ENCODE data around the gene STK24. TPM values are rescaled to one million over a fixed set of nuclear protein-coding genes. Genes with fewer than 3 reads are reported as not detected.

Gene STK24
- total RNA-seq, 1 donor from 2014 or later, result 139 TPM

- no peak overlapping the region for H3K4me3 Mint-ChIP-seq
- peaks cover 87% of the 10 kb centered on the region for H3K4me1 Mint-ChIP-seq (ENCODE audit: low read depth)
- peak overlapping the region; percentile 53 for H3K27ac Mint-ChIP-seq
- H3K9me3 Mint-ChIP-seq, result no peaks in the 10 kb centered on the region
- H3K36me3 Mint-ChIP-seq (ENCODE audit: low read depth), result peaks cover 26% of the 10 kb centered on the region
- intact Hi-C loops (cut with micrococcal nuclease), result loop anchor here (2.0 kb wide), 1 partner anchor 133 kb away; no protein-coding TSS in a partner anchor
- no peak for DNase-seq (ENCODE audit: low spot score)
- no peaks in the 10 kb centered on the region for H3K27me3 Mint-ChIP-seq (ENCODE audit: insufficient read depth)
These were observed 56.9 kb downstream of the STK24 start for GRCh38 chr13:98519976-98520375.

GRCh38 chr13:98517576-98518310 is 59.2 kb downstream of the STK24 start:
- no peaks in the 10 kb centered on the region for H3K27me3 Mint-ChIP-seq (ENCODE audit: insufficient read depth)
- peaks cover 91% of the 10 kb centered on the region for H3K4me1 Mint-ChIP-seq (ENCODE audit: low read depth)
- peak overlapping the region; percentile 27 for H3K4me3 Mint-ChIP-seq
- intact Hi-C loops (cut with micrococcal nuclease), result loop anchor here (1.0 to 2.0 kb wide), 4 partner anchors 8 to 135 kb away; no protein-coding TSS in a partner anchor
- peak overlapping the region; percentile 79 for H3K27ac Mint-ChIP-seq
- peak; percentile 40 for DNase-seq (ENCODE audit: low spot score)
- peaks cover 34% of the 10 kb centered on the region for H3K36me3 Mint-ChIP-seq (ENCODE audit: low read depth)
- H3K9me3 Mint-ChIP-seq, result no peaks in the 10 kb centered on the region

- H3K36me3 Mint-ChIP-seq (ENCODE audit: low read depth), result peaks cover 37% of the 10 kb centered on the region
- H3K4me1 Mint-ChIP-seq (ENCODE audit: low read depth), result peaks cover 87% of the 10 kb centered on the region
- peak overlapping the region; percentile 19 for H3K4me3 Mint-ChIP-seq
- no peak for DNase-seq (ENCODE audit: low spot score)
- H3K27me3 Mint-ChIP-seq (ENCODE audit: insufficient read depth), result no peaks in the 10 kb centered on the region
- intact Hi-C loops (cut with micrococcal nuclease), result loop anchor here (1.0 kb wide), 3 partner anchors 12 to 58 kb away; no protein-coding TSS in a partner anchor
- no peaks in the 10 kb centered on the region for H3K9me3 Mint-ChIP-seq
- peak overlapping the region; percentile 82 for H3K27ac Mint-ChIP-seq
These were observed 61.0 kb downstream of the STK24 start for GRCh38 chr13:98515818-98516465.

- peaks cover 88% of the 10 kb centered on the region for H3K4me1 Mint-ChIP-seq (ENCODE audit: low read depth)
- intact Hi-C loops (cut with micrococcal nuclease), result no loop called here
- H3K36me3 Mint-ChIP-seq (ENCODE audit: low read depth), result peaks cover 43% of the 10 kb centered on the region
- no peak for DNase-seq (ENCODE audit: low spot score)
- peak overlapping the region; percentile 77 for H3K27ac Mint-ChIP-seq
- H3K4me3 Mint-ChIP-seq, result peak overlapping the region; percentile 56
- no peaks in the 10 kb centered on the region for H3K9me3 Mint-ChIP-seq
- no peaks in the 10 kb centered on the region for H3K27me3 Mint-ChIP-seq (ENCODE audit: insufficient read depth)
These were observed 62.6 kb downstream of the STK24 start for GRCh38 chr13:98514288-98514687.

GRCh38 chr13:98513837-98514236 is 63.1 kb downstream of the STK24 start:
- peak overlapping the region; percentile 29 for H3K4me3 Mint-ChIP-seq
- H3K27me3 Mint-ChIP-seq (ENCODE audit: insufficient read depth), result no peaks in the 10 kb centered on the region
- intact Hi-C loops (cut with micrococcal nuclease), result no loop called here
- no peak for DNase-seq (ENCODE audit: low spot score)
- H3K36me3 Mint-ChIP-seq (ENCODE audit: low read depth), result peaks cover 40% of the 10 kb centered on the region
- no peaks in the 10 kb centered on the region for H3K9me3 Mint-ChIP-seq
- peak overlapping the region; percentile 44 for H3K27ac Mint-ChIP-seq
- peaks cover 89% of the 10 kb centered on the region for H3K4me1 Mint-ChIP-seq (ENCODE audit: low read depth)

- Mint-ChIP-seq H3K27me3 (ENCODE audit: insufficient read depth) (no peaks in the 10 kb centered on the region), H3K36me3 (ENCODE audit: low read depth) (peaks cover 38% of the 10 kb centered on the region), H3K4me3 (no peak overlapping the region), H3K27ac (no peak overlapping the region), H3K4me1 (ENCODE audit: low read depth) (peaks cover 91% of the 10 kb centered on the region), H3K9me3 (no peaks in the 10 kb centered on the region)
- DNase-seq (ENCODE audit: low spot score), result no peak
- intact Hi-C loops (cut with micrococcal nuclease), result no loop called here
These were observed 63.9 kb downstream of the STK24 start for GRCh38 chr13:98512774-98513665.

GRCh38 chr13:98511435-98511834 is 65.5 kb downstream of the STK24 start:
- Mint-ChIP-seq H3K4me1 (ENCODE audit: low read depth) (peaks cover 80% of the 10 kb centered on the region), H3K27me3 (ENCODE audit: insufficient read depth) (no peaks in the 10 kb centered on the region), H3K36me3 (ENCODE audit: low read depth) (peaks cover 29% of the 10 kb centered on the region), H3K27ac (peak overlapping the region; percentile 4), H3K9me3 (no peaks in the 10 kb centered on the region), H3K4me3 (no peak overlapping the region)
- no peak for DNase-seq (ENCODE audit: low spot score)
- intact Hi-C loops (cut with micrococcal nuclease), result no loop called here

- Mint-ChIP-seq H3K27ac (peak overlapping the region; percentile 65), H3K36me3 (ENCODE audit: low read depth) (peaks cover 23% of the 10 kb centered on the region), H3K4me1 (ENCODE audit: low read depth) (peaks cover 80% of the 10 kb centered on the region), H3K4me3 (peak overlapping the region; percentile 13), H3K9me3 (no peaks in the 10 kb centered on the region), H3K27me3 (ENCODE audit: insufficient read depth) (no peaks in the 10 kb centered on the region)
- intact Hi-C loops (cut with micrococcal nuclease), result no loop called here
- DNase-seq (ENCODE audit: low spot score), result no peak
These were observed 66.8 kb downstream of the STK24 start for GRCh38 chr13:98510156-98510509.

GRCh38 chr13:98509271-98510155 is 67.4 kb downstream of the STK24 start:
- Mint-ChIP-seq H3K36me3 (ENCODE audit: low read depth) (peaks cover 27% of the 10 kb centered on the region), H3K27me3 (ENCODE audit: insufficient read depth) (no peaks in the 10 kb centered on the region), H3K4me1 (ENCODE audit: low read depth) (peaks cover 80% of the 10 kb centered on the region), H3K27ac (peak overlapping the region; percentile 65), H3K9me3 (no peaks in the 10 kb centered on the region), H3K4me3 (peak overlapping the region; percentile 13)
- DNase-seq (ENCODE audit: low spot score), result peak; percentile 31
- intact Hi-C loops (cut with micrococcal nuclease), result loop anchor here (1.0 to 2.0 kb wide), 5 partner anchors 8 to 155 kb away; no protein-coding TSS in a partner anchor

GRCh38 chr13:98508685-98509084 is 68.2 kb downstream of the STK24 start:
- Mint-ChIP-seq H3K4me3 (no peak overlapping the region), H3K4me1 (ENCODE audit: low read depth) (peaks cover 80% of the 10 kb centered on the region), H3K36me3 (ENCODE audit: low read depth) (peaks cover 30% of the 10 kb centered on the region), H3K27ac (peak overlapping the region; percentile 65), H3K9me3 (no peaks in the 10 kb centered on the region), H3K27me3 (ENCODE audit: insufficient read depth) (no peaks in the 10 kb centered on the region)
- DNase-seq (ENCODE audit: low spot score), result no peak
- intact Hi-C loops (cut with micrococcal nuclease), result loop anchor here (1.0 to 2.0 kb wide), 5 partner anchors 9 to 156 kb away; no protein-coding TSS in a partner anchor

GRCh38 chr13:98508280-98508679 is 68.6 kb downstream of the STK24 start:
- no peak overlapping the region for H3K4me3 Mint-ChIP-seq
- intact Hi-C loops (cut with micrococcal nuclease), result loop anchor here (2.0 kb wide), 1 partner anchor 43 kb away; no protein-coding TSS in a partner anchor
- no peaks in the 10 kb centered on the region for H3K27me3 Mint-ChIP-seq (ENCODE audit: insufficient read depth)
- H3K4me1 Mint-ChIP-seq (ENCODE audit: low read depth), result peaks cover 80% of the 10 kb centered on the region
- no peak for DNase-seq (ENCODE audit: low spot score)
- H3K36me3 Mint-ChIP-seq (ENCODE audit: low read depth), result peaks cover 29% of the 10 kb centered on the region
- H3K9me3 Mint-ChIP-seq, result no peaks in the 10 kb centered on the region
- H3K27ac Mint-ChIP-seq, result no peak overlapping the region
